Measurements from ENCODE around the gene JADE2.

Gene JADE2

DNA sequence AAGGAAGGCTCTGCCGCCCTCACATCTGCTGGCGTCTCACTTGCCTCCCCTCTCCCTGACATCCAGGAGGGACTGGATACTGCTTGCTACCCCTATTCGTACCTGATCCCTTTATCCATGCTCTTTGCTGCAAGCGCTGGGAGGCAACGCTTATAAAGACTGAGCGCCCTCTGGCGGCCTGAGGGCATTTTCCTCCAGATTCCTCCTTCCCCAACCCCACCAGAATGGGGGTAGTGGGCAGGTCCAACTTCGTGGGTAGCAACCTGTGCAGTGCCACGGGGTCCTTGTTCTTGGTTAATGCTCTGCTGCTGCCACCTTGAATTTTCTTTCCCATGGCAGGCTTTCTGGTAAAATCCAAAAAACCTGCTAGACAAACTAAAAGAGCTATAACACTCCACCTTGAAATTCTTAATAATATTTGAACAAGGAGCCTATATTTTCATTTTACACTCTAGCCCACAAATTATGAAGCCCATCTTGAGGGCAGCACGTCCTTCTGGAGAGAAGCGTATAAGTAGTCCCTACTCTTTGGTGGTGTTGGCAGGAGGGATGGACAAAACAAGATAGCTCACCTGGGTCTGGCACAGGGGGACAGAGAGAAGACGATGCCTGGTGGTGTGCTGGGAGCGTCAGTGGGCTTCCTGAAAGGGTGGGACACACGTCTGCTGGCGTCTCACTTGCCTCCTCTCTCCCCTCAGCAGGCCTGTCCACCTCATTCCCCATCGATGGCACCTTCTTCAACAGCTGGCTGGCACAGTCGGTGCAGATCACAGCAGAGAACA is 52.5 kb downstream of the JADE2 start:
- Histone ChIP-seq H3K4me3 (ENCODE audit: low read length in 2 of 2) (no peak overlapping the region), H3K27me3 (ENCODE audit: control insufficient read depth in 2 of 2, insufficient read depth in 2 of 2, low read length in 2 of 2) (no peaks in the 10 kb centered on the region), H3K9ac (ENCODE audit: low read depth in 1 of 2, low read length in 2 of 2) (no peak overlapping the region), H3K4me1 (ENCODE audit: control insufficient read depth in 2 of 2, insufficient read depth in 2 of 2, low read length in 2 of 2) (no peaks in the 10 kb centered on the region), H3K9me3 (ENCODE audit: control insufficient read depth in 2 of 2, low read length in 2 of 2) (no peaks in the 10 kb centered on the region), H3K36me3 (ENCODE audit: control insufficient read depth in 2 of 2, insufficient read depth in 2 of 2, low read length in 2 of 2) (peaks cover 49 to 69% of the 10 kb centered on the region in 2 donors), H3K27ac (ENCODE audit: low read depth in 2 of 2, low read length in 2 of 2) (no peak overlapping the region)

DNA sequence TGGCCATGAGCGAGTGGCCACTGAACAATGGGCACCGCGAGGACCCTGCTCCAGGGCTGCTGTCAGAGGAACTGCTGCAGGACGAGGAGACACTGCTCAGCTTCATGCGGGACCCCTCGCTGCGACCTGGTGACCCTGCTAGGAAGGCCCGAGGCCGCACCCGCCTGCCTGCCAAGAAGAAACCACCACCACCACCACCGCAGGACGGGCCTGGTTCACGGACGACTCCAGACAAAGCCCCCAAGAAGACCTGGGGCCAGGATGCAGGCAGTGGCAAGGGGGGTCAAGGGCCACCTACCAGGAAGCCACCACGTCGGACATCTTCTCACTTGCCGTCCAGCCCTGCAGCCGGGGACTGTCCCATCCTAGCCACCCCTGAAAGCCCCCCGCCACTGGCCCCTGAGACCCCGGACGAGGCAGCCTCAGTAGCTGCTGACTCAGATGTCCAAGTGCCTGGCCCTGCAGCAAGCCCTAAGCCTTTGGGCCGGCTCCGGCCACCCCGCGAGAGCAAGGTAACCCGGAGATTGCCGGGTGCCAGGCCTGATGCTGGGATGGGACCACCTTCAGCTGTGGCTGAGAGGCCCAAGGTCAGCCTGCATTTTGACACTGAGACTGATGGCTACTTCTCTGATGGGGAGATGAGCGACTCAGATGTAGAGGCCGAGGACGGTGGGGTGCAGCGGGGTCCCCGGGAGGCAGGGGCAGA is 53.3 kb downstream of the JADE2 start:
- no peak overlapping the region for H3K9ac ChIP-seq (ENCODE audit: low read depth in 1 of 2, low read length in 2 of 2)
- no peak overlapping the region for H3K27ac ChIP-seq (ENCODE audit: low read depth in 2 of 2, low read length in 2 of 2)
- no peaks in the 10 kb centered on the region for H3K27me3 ChIP-seq (ENCODE audit: control insufficient read depth in 2 of 2, insufficient read depth in 2 of 2, low read length in 2 of 2)
- H3K4me3 ChIP-seq (ENCODE audit: low read length in 2 of 2): no peak overlapping the region
- H3K4me1 ChIP-seq (ENCODE audit: control insufficient read depth in 2 of 2, insufficient read depth in 2 of 2, low read length in 2 of 2): no peaks in the 10 kb centered on the region
- peaks cover 43 to 61% of the 10 kb centered on the region in 2 donors for H3K36me3 ChIP-seq (ENCODE audit: control insufficient read depth in 2 of 2, insufficient read depth in 2 of 2, low read length in 2 of 2)
- no peaks in the 10 kb centered on the region for H3K9me3 ChIP-seq (ENCODE audit: control insufficient read depth in 2 of 2, low read length in 2 of 2)

DNA sequence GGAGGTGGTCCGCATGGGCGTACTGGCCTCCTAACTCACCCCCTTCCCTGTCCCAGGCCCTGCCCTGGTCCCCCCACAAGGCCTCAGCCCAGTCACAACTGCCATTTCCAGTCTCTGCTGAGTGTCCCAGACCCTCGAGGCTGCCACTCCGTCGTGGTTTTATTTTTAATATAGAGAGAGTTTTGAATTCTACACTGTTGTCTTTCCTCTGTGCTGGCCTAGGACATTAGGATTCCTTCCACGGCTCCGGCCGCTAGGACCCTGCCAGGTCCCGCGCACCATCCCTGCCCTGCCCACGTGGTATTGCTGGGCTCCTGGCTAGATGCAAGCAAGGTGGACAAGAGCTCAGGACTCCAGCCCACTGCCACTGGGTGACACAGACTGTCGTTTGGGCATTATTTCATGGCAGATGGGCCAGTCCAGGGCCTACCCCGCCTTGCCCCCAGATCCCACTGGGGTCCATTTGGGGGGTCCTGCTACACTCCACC is 53.9 kb downstream of the JADE2 start:
- no peak overlapping the region for H3K9ac ChIP-seq (ENCODE audit: low read depth in 1 of 2, low read length in 2 of 2)
- no peak overlapping the region for H3K27ac ChIP-seq (ENCODE audit: low read depth in 2 of 2, low read length in 2 of 2)
- peaks cover 37 to 55% of the 10 kb centered on the region in 2 donors for H3K36me3 ChIP-seq (ENCODE audit: control insufficient read depth in 2 of 2, insufficient read depth in 2 of 2, low read length in 2 of 2)
- no peaks in the 10 kb centered on the region for H3K9me3 ChIP-seq (ENCODE audit: control insufficient read depth in 2 of 2, low read length in 2 of 2)
- H3K4me3 ChIP-seq (ENCODE audit: low read length in 2 of 2): no peak overlapping the region
- no peaks in the 10 kb centered on the region for H3K4me1 ChIP-seq (ENCODE audit: control insufficient read depth in 2 of 2, insufficient read depth in 2 of 2, low read length in 2 of 2)
- no peaks in the 10 kb centered on the region for H3K27me3 ChIP-seq (ENCODE audit: control insufficient read depth in 2 of 2, insufficient read depth in 2 of 2, low read length in 2 of 2)

DNA sequence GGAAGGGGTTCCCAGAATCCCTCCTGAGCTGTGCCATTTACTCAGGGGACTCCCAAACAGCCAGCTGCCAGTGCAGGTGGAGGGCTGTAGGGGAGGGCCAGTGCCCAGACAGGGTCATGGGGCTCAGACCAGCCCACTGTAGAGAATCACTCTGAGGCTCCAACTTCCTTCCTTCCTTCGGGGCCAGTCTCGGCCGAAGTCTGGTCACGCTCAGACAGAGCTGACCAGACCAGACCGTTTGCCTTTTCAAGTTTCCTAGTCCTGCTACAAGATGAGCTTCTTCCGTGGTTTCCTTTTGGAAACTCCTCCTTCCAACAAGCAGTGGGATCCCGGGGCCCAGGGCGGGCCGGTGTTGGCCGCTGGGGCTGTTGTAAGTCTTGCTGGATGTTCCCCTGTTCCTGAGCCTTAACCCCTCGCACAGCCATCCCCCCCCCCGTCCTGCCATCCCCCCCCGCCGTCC is 54.6 kb downstream of the JADE2 start:
- H3K9me3 ChIP-seq (ENCODE audit: control insufficient read depth in 2 of 2, low read length in 2 of 2): no peaks in the 10 kb centered on the region
- H3K4me3 ChIP-seq (ENCODE audit: low read length in 2 of 2): no peak overlapping the region
- no peak overlapping the region for H3K27ac ChIP-seq (ENCODE audit: low read depth in 2 of 2, low read length in 2 of 2)
- H3K36me3 ChIP-seq (ENCODE audit: control insufficient read depth in 2 of 2, insufficient read depth in 2 of 2, low read length in 2 of 2): peaks cover 30 to 48% of the 10 kb centered on the region in 2 donors
- no peaks in the 10 kb centered on the region for H3K27me3 ChIP-seq (ENCODE audit: control insufficient read depth in 2 of 2, insufficient read depth in 2 of 2, low read length in 2 of 2)
- H3K9ac ChIP-seq (ENCODE audit: low read depth in 1 of 2, low read length in 2 of 2): no peak overlapping the region
- H3K4me1 ChIP-seq (ENCODE audit: control insufficient read depth in 2 of 2, insufficient read depth in 2 of 2, low read length in 2 of 2): no peaks in the 10 kb centered on the region

DNA sequence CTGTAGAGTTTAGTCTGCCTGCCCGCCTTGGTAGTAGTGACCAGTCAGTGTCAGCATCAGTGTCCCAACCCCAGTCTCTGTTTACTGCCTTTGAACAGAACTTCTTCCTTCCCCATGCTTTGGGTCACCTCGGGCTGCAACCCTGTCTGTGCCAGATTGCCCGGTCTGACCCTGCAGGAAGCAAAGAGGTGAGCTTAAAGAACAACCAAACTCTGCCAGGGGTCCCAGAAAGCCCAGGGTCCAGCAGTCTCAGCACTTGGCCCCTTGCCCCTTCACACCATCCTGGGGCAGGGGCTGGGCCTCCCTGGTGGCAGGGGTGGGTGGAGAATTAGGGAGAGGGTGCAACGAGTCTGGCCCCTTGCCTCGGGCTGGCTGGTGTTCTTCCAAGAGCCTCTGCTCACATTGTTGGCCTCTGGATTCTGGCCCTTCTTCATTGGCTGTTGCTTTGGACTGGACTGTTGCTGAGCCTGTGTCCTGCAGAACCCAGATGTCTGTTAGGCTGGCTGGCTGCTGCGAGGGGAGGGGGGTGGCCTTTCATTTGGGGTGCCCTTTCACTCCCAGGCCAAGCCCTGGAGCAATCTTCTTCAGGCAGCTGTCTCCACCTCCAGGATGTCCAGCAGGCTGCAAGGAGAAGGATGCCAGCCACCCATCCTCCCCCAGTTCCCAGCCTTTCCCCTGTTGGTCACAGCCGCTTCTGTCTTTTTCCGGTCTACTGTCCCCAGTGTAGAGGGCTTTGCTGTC is 55.9 kb downstream of the JADE2 start:
- Histone ChIP-seq H3K36me3 (ENCODE audit: control insufficient read depth in 2 of 2, insufficient read depth in 2 of 2, low read length in 2 of 2) (peaks cover 25 to 36% of the 10 kb centered on the region in 2 donors), H3K9ac (ENCODE audit: low read depth in 1 of 2, low read length in 2 of 2) (no peak overlapping the region), H3K4me1 (ENCODE audit: control insufficient read depth in 2 of 2, insufficient read depth in 2 of 2, low read length in 2 of 2) (no peaks in the 10 kb centered on the region), H3K4me3 (ENCODE audit: low read length in 2 of 2) (no peak overlapping the region), H3K27me3 (ENCODE audit: control insufficient read depth in 2 of 2, insufficient read depth in 2 of 2, low read length in 2 of 2) (no peaks in the 10 kb centered on the region), H3K9me3 (ENCODE audit: control insufficient read depth in 2 of 2, low read length in 2 of 2) (no peaks in the 10 kb centered on the region), H3K27ac (ENCODE audit: low read depth in 2 of 2, low read length in 2 of 2) (no peak overlapping the region)

DNA sequence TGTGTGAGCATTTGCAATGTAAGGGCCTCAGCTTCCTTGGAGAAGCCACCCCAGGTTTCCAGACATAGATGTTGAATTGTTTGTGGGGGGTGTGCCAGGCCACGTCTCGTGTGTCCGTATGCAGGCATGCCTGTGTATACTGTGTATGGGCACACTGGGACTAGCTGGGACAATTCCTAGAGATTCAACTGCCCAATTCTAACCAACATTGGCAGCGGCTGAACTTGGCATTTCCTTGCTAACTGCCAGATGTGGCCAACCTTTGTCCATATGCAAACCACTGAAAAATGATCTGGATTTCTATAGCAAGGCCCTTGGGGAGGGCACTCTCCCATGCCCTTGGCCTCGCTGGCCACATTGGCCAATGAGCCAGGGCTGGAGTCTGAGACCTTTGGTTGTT is 56.8 kb downstream of the JADE2 start:
- Histone ChIP-seq H3K4me1 (ENCODE audit: control insufficient read depth in 2 of 2, insufficient read depth in 2 of 2, low read length in 2 of 2) (peaks cover 0 to 3% of the 10 kb centered on the region in 2 donors), H3K36me3 (ENCODE audit: control insufficient read depth in 2 of 2, insufficient read depth in 2 of 2, low read length in 2 of 2) (peaks cover 25 to 27% of the 10 kb centered on the region in 2 donors), H3K9ac (ENCODE audit: low read depth in 1 of 2, low read length in 2 of 2) (no peak overlapping the region), H3K4me3 (ENCODE audit: low read length in 2 of 2) (no peak overlapping the region), H3K27me3 (ENCODE audit: control insufficient read depth in 2 of 2, insufficient read depth in 2 of 2, low read length in 2 of 2) (no peaks in the 10 kb centered on the region), H3K27ac (ENCODE audit: low read depth in 2 of 2, low read length in 2 of 2) (no peak overlapping the region), H3K9me3 (ENCODE audit: control insufficient read depth in 2 of 2, low read length in 2 of 2) (no peaks in the 10 kb centered on the region)

DNA sequence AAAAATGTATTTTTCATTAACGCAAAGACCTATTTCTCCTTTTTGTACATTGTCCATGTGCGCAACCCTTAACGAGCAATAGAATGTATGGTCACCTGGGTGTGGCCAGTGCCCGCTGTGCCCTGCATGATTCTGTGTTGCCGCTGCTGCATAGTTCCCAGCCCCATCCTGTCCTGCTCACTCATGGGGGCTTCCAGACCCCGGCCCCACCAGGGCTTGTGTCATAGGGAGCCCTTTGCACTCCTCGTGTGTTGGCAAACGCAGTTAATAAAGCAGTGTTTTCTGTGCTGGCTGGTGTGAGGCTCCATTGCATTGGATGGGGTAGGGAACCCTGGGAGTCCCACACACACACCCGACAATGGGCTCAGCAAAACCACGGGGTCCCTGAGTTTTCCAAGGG is 57.5 kb downstream of the JADE2 start:
- Histone ChIP-seq H3K4me1 (ENCODE audit: control insufficient read depth in 2 of 2, insufficient read depth in 2 of 2, low read length in 2 of 2) (peaks cover 0 to 3% of the 10 kb centered on the region in 2 donors), H3K27me3 (ENCODE audit: control insufficient read depth in 2 of 2, insufficient read depth in 2 of 2, low read length in 2 of 2) (no peaks in the 10 kb centered on the region), H3K36me3 (ENCODE audit: control insufficient read depth in 2 of 2, insufficient read depth in 2 of 2, low read length in 2 of 2) (peaks cover 23 to 25% of the 10 kb centered on the region in 2 donors), H3K9ac (ENCODE audit: low read depth in 1 of 2, low read length in 2 of 2) (no peak overlapping the region), H3K4me3 (ENCODE audit: low read length in 2 of 2) (no peak overlapping the region), H3K9me3 (ENCODE audit: control insufficient read depth in 2 of 2, low read length in 2 of 2) (no peaks in the 10 kb centered on the region), H3K27ac (ENCODE audit: low read depth in 2 of 2, low read length in 2 of 2) (no peak overlapping the region)

DNA sequence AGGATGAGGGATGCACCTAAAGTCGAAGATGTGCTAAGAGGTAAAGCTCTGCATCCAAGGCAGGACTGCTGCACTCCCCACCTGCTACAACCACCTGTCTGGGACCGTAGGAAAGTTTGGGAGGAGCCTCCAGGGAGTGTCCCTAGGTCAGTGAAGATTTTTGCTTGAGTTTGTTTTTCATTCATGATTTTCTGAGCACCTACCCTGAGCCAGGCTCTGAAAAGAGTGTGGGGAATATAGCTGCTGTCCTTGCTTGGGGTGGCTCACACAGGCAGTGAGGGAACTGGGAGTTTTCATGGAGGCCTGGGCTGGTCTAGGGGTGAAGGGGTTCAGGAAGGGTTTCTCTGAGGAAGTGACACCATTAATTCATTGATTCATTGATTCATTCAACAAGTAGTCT is 58.3 kb downstream of the JADE2 start:
- peaks cover 0 to 3% of the 10 kb centered on the region in 2 donors for H3K4me1 ChIP-seq (ENCODE audit: control insufficient read depth in 2 of 2, insufficient read depth in 2 of 2, low read length in 2 of 2)
- H3K27me3 ChIP-seq (ENCODE audit: control insufficient read depth in 2 of 2, insufficient read depth in 2 of 2, low read length in 2 of 2): no peaks in the 10 kb centered on the region
- H3K9ac ChIP-seq (ENCODE audit: low read depth in 1 of 2, low read length in 2 of 2): no peak overlapping the region
- no peaks in the 10 kb centered on the region for H3K9me3 ChIP-seq (ENCODE audit: control insufficient read depth in 2 of 2, low read length in 2 of 2)
- H3K36me3 ChIP-seq (ENCODE audit: control insufficient read depth in 2 of 2, insufficient read depth in 2 of 2, low read length in 2 of 2): peaks cover 16 to 18% of the 10 kb centered on the region in 2 donors
- no peak overlapping the region for H3K27ac ChIP-seq (ENCODE audit: low read depth in 2 of 2, low read length in 2 of 2)
- no peak overlapping the region for H3K4me3 ChIP-seq (ENCODE audit: low read length in 2 of 2)

DNA sequence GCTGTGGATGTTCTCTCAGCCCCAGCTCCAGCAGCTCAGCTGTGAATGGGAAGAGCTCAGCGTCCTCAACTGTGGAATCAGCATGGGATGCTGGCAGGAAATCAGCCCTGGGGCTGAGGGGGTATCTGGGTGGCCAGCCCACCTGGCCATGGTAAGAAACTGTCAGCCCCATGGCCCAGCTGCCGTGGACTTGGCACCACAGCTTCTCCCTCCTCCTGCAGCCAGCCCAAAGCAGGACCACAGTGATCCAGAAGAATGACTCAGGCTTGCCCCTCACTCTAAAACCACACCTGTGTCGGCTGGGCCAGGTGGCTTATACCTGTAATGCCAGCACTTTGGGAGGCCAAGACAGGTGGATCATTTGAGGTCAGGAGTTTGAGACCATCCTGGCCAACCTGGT is 59.2 kb downstream of the JADE2 start:
- Histone ChIP-seq H3K9ac (ENCODE audit: low read depth in 1 of 2, low read length in 2 of 2) (no peak overlapping the region), H3K4me1 (ENCODE audit: control insufficient read depth in 2 of 2, insufficient read depth in 2 of 2, low read length in 2 of 2) (peaks cover 0 to 3% of the 10 kb centered on the region in 2 donors), H3K27ac (ENCODE audit: low read depth in 2 of 2, low read length in 2 of 2) (no peak overlapping the region), H3K36me3 (ENCODE audit: control insufficient read depth in 2 of 2, insufficient read depth in 2 of 2, low read length in 2 of 2) (peaks cover 7 to 10% of the 10 kb centered on the region in 2 donors), H3K4me3 (ENCODE audit: low read length in 2 of 2) (no peak overlapping the region), H3K9me3 (ENCODE audit: control insufficient read depth in 2 of 2, low read length in 2 of 2) (no peaks in the 10 kb centered on the region), H3K27me3 (ENCODE audit: control insufficient read depth in 2 of 2, insufficient read depth in 2 of 2, low read length in 2 of 2) (no peaks in the 10 kb centered on the region)

DNA sequence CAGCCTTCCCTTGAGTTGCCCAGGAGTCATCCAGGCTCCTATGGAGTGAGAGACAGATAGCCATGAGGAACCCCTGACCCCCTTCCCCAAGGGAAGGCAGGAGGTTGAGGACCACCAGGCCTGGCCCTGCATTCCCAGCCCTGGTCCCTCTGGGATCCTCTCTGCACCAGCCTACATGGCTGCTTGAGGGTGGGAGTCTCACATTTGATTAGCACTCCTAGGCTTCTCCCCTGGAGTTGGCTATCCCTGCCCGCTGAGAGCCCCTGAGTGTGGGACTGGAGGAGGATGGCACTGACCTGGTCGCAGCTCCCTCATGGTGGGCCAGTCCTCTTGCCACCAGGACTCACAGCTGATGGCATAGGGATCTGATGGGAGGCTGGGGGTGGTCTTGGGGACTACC is 60.5 kb downstream of the JADE2 start:
- Histone ChIP-seq H3K27ac (ENCODE audit: low read depth in 2 of 2, low read length in 2 of 2) (no peak overlapping the region), H3K9ac (ENCODE audit: low read depth in 1 of 2, low read length in 2 of 2) (no peak overlapping the region), H3K4me3 (ENCODE audit: low read length in 2 of 2) (no peak overlapping the region), H3K9me3 (ENCODE audit: control insufficient read depth in 2 of 2, low read length in 2 of 2) (no peaks in the 10 kb centered on the region), H3K4me1 (ENCODE audit: control insufficient read depth in 2 of 2, insufficient read depth in 2 of 2, low read length in 2 of 2) (peaks cover 0 to 4% of the 10 kb centered on the region in 2 donors), H3K27me3 (ENCODE audit: control insufficient read depth in 2 of 2, insufficient read depth in 2 of 2, low read length in 2 of 2) (no peaks in the 10 kb centered on the region), H3K36me3 (ENCODE audit: control insufficient read depth in 2 of 2, insufficient read depth in 2 of 2, low read length in 2 of 2) (peaks cover 2 to 3% of the 10 kb centered on the region in 2 donors)

All from mucosa of rectum (tissue), 2 donors.